ENCODE measurements around the gene CFAP58. TPM values are rescaled to one million over a fixed set of nuclear protein-coding genes. Genes with fewer than 3 reads are reported as not detected.

CFAP58 gene
- total RNA-seq, 2 experiments from 2014 or later = 0.24 to 0.47 TPM

DNA sequence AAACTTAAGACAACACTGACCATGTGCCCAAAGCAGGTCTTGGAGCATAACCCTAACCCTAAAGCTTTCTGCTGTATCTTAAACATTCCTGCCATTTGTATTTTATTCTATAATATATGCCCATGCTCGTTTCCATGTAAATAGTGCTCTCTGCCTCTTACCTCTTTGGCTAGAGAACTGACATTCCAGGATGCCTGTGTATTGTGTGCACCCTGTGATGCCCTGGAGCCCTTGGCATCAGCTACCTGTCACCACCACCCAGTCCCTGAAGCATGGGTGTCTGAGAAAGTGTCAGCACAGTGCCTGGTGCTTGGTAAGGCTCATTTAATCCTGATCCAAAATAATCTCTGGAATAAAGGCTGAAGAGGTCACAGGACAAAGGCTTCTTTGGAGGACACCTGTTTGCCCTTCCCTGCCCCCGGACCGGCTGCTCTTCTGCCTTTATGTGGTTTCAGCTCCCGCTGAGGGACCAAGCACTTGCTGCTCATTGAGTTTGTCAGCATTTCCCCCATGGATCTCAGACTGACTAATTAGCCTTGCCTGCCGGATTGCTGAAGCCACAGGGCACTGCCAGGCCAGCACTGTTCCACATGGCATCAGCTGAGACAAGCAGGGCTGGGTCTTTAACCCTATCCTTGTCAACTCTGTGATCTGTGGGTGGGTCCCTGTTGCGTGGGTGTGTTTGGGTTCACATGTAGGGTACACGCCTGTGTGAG is 148.4 kb downstream of the CFAP58 start:
- Mint-ChIP-seq H3K9me3 (ENCODE audit: insufficient read depth) (no peaks in the 10 kb centered on the region), H3K27me3 (ENCODE audit: low read depth) (peaks cover 6% of the 10 kb centered on the region), H3K4me1 (ENCODE audit: low read depth) (no peaks in the 10 kb centered on the region), H3K36me3 (ENCODE audit: low read depth) (no peaks in the 10 kb centered on the region), H3K27ac (no peak overlapping the region), H3K4me3 (no peak overlapping the region)
- ChIA-PET CTCF (no interaction called here), POLR2A (no interaction called here)
- ATAC-seq (no peak), DNase-seq (no peak)

DNA sequence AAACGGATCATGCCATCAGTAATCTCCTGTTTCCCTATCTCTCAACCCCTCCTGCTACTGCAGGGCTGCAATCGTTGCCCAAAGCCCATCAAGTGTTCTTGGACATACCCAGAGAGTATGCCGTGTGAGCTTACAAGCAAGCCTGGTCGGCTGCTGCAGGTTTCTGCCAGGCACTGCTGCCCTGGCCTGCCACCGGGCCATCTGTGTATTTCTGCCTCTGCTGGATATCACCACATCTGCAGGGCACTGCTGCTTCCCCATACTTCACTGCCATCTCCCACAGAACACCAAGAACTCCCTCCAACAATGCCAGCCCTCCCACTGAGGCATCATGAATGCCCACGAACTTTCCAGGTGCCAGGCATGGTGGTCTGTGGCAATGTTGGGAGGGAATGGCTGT is 149.3 kb downstream of the CFAP58 start:
- Mint-ChIP-seq H3K27me3 (ENCODE audit: low read depth) (peaks cover 6% of the 10 kb centered on the region), H3K27ac (no peak overlapping the region), H3K4me3 (no peak overlapping the region), H3K4me1 (ENCODE audit: low read depth) (no peaks in the 10 kb centered on the region), H3K9me3 (ENCODE audit: insufficient read depth) (no peaks in the 10 kb centered on the region), H3K36me3 (ENCODE audit: low read depth) (no peaks in the 10 kb centered on the region)
- CTCF ChIA-PET = no interaction called here
- ATAC-seq (no peak), DNase-seq (no peak)
- POLR2A ChIA-PET = no interaction called here

Other genes with a start within 250 kb of the CFAP58 start
- 10 to 100 TPM; 13.0 to 14.9 TPM for gene SFR1, start 231.7 kb upstream of the CFAP58 start, total RNA-seq
- gene CFAP43, start 121.5 kb upstream of the CFAP58 start, total RNA-seq = under 1 TPM in 1 of 2 experiments, not detected in 1; 0.18 TPM
- gene GSTO1, start 98.9 kb upstream of the CFAP58 start, total RNA-seq = 100 to 1,000 TPM; 114 to 119 TPM
- 1 to 10 TPM in 1 of 2 experiments, under 1 TPM in 1; 0.94 to 1.2 TPM for gene GSTO2, start 84.6 kb upstream of the CFAP58 start, total RNA-seq
- 10 to 100 TPM; 26.6 to 27.1 TPM for gene ITPRIP, start 15.4 kb upstream of the CFAP58 start, total RNA-seq